Transverse colon (tissue), 4 donors: ENCODE results near the gene BET1L. TPM values are rescaled to one million over a fixed set of nuclear protein-coding genes. Genes with fewer than 3 reads are reported as not detected.
A peak's percentile ranks its signal among the peaks of the same experiment; 100 is the strongest.

ENCODE experiments used
- DNase-seq: peaks from one replicate; pipeline ENCODE4 v3.0.0-alpha.2; 2019
- H3K27ac ChIP-seq, 4 donors: fragments of 200-600 bp; sonication (generic); 2 replicates each; pipeline ENCODE4 v1.5.1; 2016 to 2018; ENCODE audit warnings: inconsistent platforms in 4 of 4
- H3K27me3 ChIP-seq: fragments of 200-600 bp; sonication (generic); 2 replicates; pipeline ENCODE4 v1.5.1; 2017; ENCODE audit warnings: inconsistent platforms
- H3K36me3 ChIP-seq, 4 donors: fragments of 200-600 bp; sonication (generic); 2 replicates each; pipeline ENCODE4 v1.5.1; 2017 to 2019; ENCODE audit warnings: inconsistent platforms in 4 of 4
- H3K4me1 ChIP-seq, 4 donors: fragments of 200-600 bp; sonication (generic); 2 replicates each; pipeline ENCODE4 v1.5.1; 2017 to 2020; ENCODE audit warnings: inconsistent platforms in 4 of 4
- H3K4me3 ChIP-seq, 4 donors: fragments of 200-600 bp; sonication (generic); 1 replicate in 1 of 4; 2 replicates in 3 of 4; pipeline versions ENCODE4 v1.5.1 to v1.6.1; 2017 to 2019; ENCODE audit warnings: inconsistent platforms in 4 of 4
- H3K9me3 ChIP-seq, 2 donors: fragments of 200-600 bp; sonication (generic); 2 replicates each; pipeline ENCODE4 v1.5.1; 2017 to 2019; ENCODE audit warnings: inconsistent platforms in 2 of 2
- EP300 ChIP-seq: sonication (generic); formaldehyde crosslinking; IDR thresholded peaks from one replicate; pipeline ENCODE4 v1.6.1; 2017; ENCODE audit warnings: antibody characterized with exemption, low read depth
- POLR2A ChIP-seq: fragments of 450-650 bp; IDR thresholded peaks from one replicate; pipeline ENCODE4 v1.6.1; 2016; ENCODE audit warnings: antibody characterized with exemption, mild to moderate bottlenecking, moderate library complexity
- POLR2AphosphoS5 ChIP-seq, 3 donors: sonication (generic); formaldehyde crosslinking; IDR thresholded peaks; one replicate each; pipeline ENCODE4 v1.6.1; 2016; ENCODE audit warnings: antibody characterized with exemption in 3 of 3
- WGBS, 2 donors: methylation state at CpG; one replicate each; pipeline ENCODE4 v1.1.5; 2018; ENCODE audit warnings: low coverage in 1 of 2; 5-methylcytosine and 5-hydroxymethylcytosine counted together
- in situ Hi-C, 4 donors: fragments of 200-750 bp; cut with MboI; loops; one replicate each; pipeline versions ENCODE4 v1.15.0 to v1.15.1; 2017; ENCODE audit warnings: low sequenced_read_pairs in 3 of 4, low pct_ligation_motif_present in 1 of 4, low pct_unique_long_range_greater_than_20kb in 1 of 4
- intact Hi-C: fragments of 100-400 bp; cut with DNase I; formaldehyde crosslinking; loops from one replicate; pipeline ENCODE4 v1.15.1; 2023; ENCODE audit warnings: low total_unique reads
- total RNA-seq, 4 donors: library from RNA; depleted of rRNA; stranded (reverse); fragments of >200 nt; gene quantifications; one replicate each; pipeline ENCODE4 v1.1.0, GENCODE V29; 2016
- TF ChIP-seq, protein P1 (sequence below), 5 experiments: fragments of 200-600 bp in 3 of 5; fragments of 450-650 bp in 2 of 5; sonication (generic) in 3 of 5; IDR thresholded peaks; 1 replicate in 2 of 5; 2 replicates in 3 of 5; pipeline ENCODE4 v1.5.1; 2016 to 2017; ENCODE audit warnings: antibody characterized with exemption in 5 of 5, inconsistent platforms in 3 of 5, mild to moderate bottlenecking in 2 of 5, moderate library complexity in 1 of 5

The BET1L gene
- total RNA-seq, 4 donors from 2014 or later = 31.8 to 111 (median 36.6) TPM

DNA sequence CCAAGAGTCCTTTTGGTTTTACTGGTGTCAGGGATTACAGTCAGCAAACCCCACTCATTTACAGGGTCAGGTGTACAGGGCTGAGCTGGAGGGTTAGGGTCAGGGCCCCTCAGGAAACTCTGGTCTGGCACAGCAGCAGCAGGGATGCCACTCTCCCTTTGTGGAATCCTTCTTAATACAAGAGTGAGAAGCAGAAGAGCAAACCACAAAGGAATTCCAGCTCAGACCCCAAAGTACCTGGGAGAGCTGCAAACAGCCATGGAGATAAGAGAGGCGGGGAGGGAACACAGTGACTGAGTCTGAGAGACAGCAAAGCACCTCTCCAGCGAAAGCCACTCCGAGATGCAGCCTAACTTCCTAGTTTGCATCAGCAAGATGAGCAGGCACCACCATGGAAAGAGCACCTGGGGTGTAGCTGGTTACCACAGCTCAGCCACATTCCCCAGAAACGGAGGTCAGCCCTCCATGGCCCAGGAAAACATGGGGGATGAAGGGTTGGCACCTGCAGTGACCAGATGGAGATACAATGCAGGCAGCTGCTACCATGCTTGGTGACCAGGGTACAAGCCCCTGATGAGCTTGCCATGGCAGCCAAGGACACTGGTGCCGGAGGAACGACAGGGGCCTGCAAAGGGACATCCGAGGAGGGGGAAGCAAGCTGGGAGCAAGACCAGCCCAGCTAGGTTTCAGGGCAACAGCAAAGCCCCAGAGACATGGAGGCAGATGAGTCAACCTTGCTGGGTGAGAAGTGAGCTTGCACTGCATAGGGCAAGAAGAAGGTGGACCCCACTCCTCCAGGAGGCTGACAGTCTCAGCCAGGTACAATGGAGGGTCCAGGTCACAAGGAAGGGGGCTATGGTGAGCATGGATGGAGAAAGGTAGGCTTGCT is 3.9 kb downstream of the BET1L start:
- H3K27me3 ChIP-seq = no peaks in the 10 kb centered on the region
- H3K4me3 ChIP-seq = no peak overlapping the region
- H3K27ac ChIP-seq = no peak overlapping the region
- in situ Hi-C loops (no loop called here), intact Hi-C loops (no loop called here)
- no peak for TF ChIP-seq EP300
- TF ChIP-seq, protein P1, sequence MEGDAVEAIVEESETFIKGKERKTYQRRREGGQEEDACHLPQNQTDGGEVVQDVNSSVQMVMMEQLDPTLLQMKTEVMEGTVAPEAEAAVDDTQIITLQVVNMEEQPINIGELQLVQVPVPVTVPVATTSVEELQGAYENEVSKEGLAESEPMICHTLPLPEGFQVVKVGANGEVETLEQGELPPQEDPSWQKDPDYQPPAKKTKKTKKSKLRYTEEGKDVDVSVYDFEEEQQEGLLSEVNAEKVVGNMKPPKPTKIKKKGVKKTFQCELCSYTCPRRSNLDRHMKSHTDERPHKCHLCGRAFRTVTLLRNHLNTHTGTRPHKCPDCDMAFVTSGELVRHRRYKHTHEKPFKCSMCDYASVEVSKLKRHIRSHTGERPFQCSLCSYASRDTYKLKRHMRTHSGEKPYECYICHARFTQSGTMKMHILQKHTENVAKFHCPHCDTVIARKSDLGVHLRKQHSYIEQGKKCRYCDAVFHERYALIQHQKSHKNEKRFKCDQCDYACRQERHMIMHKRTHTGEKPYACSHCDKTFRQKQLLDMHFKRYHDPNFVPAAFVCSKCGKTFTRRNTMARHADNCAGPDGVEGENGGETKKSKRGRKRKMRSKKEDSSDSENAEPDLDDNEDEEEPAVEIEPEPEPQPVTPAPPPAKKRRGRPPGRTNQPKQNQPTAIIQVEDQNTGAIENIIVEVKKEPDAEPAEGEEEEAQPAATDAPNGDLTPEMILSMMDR (IDR thresholded peaks at IDR 0.05) = no peak
- TF ChIP-seq POLR2A = no peak
- no peak for TF ChIP-seq POLR2AphosphoS5 (IDR thresholded peaks at IDR 0.05)
- no peak for DNase-seq
- H3K4me1 ChIP-seq = peaks cover 11 to 29% (median 21%) of the 10 kb centered on the region in 4 donors
- H3K9me3 ChIP-seq = no peaks in the 10 kb centered on the region
- 88% methylated on average over 7 of the region's 7 CpGs; no CpG with 5 or more reads in 1 of the 2 donors for WGBS, 2 donors
- no peaks in the 10 kb centered on the region for H3K36me3 ChIP-seq

DNA sequence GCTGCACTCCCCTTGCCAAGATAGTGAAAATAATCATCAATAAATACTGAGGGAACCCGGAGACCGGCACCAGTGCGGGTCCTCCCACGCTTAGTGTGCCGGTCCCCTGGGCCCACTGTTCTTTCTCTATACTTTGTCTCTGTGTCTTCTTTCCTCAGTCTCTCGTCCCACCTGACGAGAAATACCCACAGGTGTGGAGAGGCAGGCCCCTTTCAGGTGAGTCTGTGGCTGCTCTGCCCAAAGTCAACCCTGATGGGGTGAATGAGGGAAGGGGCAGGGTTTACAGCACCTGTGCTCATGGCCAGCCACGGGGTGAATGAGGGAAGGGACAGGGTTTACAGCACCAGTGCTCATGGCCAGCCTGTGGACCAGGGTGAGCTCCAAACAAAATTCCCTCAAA is 4.7 kb downstream of the BET1L start:
- 74 to 90% methylated on average over 7 to 8 of the region's 8 CpGs for WGBS, 2 donors
- no peaks in the 10 kb centered on the region for H3K27me3 ChIP-seq
- no peak overlapping the region for H3K4me3 ChIP-seq
- no peaks in the 10 kb centered on the region for H3K9me3 ChIP-seq
- peaks cover 11 to 29% (median 18%) of the 10 kb centered on the region in 4 donors for H3K4me1 ChIP-seq
- TF ChIP-seq POLR2AphosphoS5 (IDR thresholded peaks at IDR 0.05) (no peak), EP300 (no peak), POLR2A (no peak)
- TF ChIP-seq, protein P1 (IDR thresholded peaks at IDR 0.05) = no peak
- H3K27ac ChIP-seq = no peak overlapping the region
- H3K36me3 ChIP-seq = no peaks in the 10 kb centered on the region
- no peak for DNase-seq
- intact Hi-C loops (no loop called here), in situ Hi-C loops (no loop called here)

DNA sequence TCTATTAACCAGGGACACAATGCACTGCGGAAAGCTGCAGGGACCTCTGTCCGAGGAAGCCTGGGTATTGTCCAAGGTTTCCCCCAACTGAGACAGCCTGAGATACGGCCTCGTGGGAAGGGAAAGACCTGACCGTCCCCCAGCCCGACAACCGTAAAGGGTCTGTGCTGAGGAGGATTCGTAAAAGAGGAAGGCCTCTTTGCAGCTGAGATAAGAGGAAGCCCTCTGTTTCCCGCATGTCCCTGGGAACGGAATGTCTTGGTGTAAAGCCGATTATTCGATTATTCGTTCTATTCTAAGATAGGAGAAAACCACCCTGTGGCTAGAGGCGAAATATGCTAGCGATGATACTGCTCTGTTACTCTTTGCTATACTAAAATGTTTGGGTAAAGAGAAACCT is 5.2 kb downstream of the BET1L start:
- no peak overlapping the region for H3K4me3 ChIP-seq
- TF ChIP-seq POLR2A (no peak), POLR2AphosphoS5 (IDR thresholded peaks at IDR 0.05) (no peak), EP300 (no peak)
- TF ChIP-seq, protein P1 (IDR thresholded peaks at IDR 0.05) = no peak
- no peak for DNase-seq
- intact Hi-C loops (no loop called here), in situ Hi-C loops (no loop called here)
- no peaks in the 10 kb centered on the region for H3K36me3 ChIP-seq
- WGBS, 2 donors = 76 to 83% methylated on average over 6 to 15 of the region's 15 CpGs
- no peaks in the 10 kb centered on the region for H3K9me3 ChIP-seq
- H3K27me3 ChIP-seq = no peaks in the 10 kb centered on the region
- peak overlapping the region in 1 of 4 donors; percentile 12 for H3K27ac ChIP-seq
- H3K4me1 ChIP-seq = peaks cover 11 to 29% (median 18%) of the 10 kb centered on the region in 4 donors

DNA sequence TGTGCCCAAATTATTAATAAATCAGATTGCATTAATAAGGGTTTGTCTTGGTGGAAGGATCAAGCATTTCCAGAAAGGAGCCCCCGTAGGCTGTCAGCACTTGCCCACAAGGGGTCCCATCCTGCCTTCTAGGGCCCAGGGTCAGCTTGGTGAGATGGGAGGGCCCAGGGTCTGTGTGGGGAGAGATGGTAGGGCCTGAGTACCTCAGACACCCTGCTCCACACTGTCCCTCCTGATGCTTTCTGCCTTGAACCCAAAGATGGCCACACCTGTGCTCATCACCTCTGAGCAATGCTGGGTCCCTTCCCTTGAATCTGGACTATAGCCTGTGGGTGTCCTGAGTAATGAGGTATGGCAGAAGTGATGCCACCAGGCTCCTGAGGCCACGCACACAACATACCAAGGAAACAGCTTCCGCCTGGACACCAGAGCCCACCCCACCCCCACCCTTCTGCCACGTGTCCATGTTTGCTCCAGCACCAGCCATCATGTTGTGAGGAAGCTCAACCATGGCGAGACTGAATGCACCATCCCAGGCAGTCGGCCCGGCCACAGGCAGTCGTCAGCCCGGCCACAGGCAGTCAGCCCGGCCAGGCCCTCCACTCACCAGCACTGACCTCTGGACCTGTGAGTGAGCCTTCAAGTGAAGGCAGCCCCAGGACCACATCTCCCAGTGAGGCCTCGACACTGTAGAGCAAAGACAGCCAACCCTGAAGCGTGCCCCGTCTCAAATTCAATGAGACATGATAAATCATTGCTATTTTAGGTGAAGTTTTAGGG is 6.8 kb downstream of the BET1L start:
- 93% methylated on average over 13 of the region's 13 CpGs; no CpG with 5 or more reads in 1 of the 2 donors for WGBS, 2 donors
- peak; percentile 4 for DNase-seq
- in situ Hi-C loops = no loop called here
- Histone ChIP-seq H3K4me3 (no peak overlapping the region), H3K27me3 (no peaks in the 10 kb centered on the region), H3K27ac (no peak overlapping the region), H3K9me3 (no peaks in the 10 kb centered on the region), H3K36me3 (no peaks in the 10 kb centered on the region), H3K4me1 (peaks cover under 1 to 18% (median 6%) of the 10 kb centered on the region in 4 donors)
- intact Hi-C loops = no loop called here
- TF ChIP-seq POLR2AphosphoS5 (IDR thresholded peaks at IDR 0.05) = no peak
- no peak for TF ChIP-seq POLR2A
- no peak for TF ChIP-seq EP300
- TF ChIP-seq, protein P1 (IDR thresholded peaks at IDR 0.05) = no peak
